Measurements from ENCODE around the gene DEUP1.
"Not testable (repeated sequence)": the region's sequence is repeated elsewhere in the genome, so short reads cannot be mapped to it uniquely, and the experiment has no call there.

Gene DEUP1

DNA sequence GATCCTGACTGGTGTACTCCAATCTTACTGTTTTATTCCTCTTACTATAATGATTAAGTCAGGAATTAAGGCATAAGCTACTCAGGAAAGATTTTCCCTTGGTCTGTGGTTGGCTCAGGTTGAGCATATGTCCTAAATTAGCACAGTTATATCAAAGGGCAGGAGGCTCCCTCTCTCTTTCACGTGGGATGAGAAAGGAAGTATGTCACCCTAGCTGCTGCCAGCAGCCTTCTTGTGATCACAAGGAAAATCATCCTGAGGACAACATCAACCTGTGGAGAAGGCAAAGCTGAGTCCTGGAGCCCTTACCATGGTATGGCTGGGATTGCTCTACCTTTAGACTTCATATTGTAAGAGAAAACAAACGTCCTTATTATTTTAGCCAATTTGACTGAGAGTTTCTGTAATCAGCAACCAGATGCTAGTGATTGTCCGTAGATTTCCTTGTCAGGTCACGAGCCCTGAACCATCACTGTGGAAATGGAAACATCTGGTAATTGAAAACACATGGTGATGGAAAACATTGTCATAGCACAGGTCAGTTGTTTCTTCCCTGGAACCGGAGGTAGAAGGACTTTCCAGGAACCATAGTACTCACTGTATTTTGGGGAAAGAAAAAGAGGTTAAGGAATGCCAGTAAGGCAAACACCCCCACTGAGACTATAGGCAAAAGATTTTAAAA, 40.6 kb upstream of the DEUP1 start:
- Histone ChIP-seq H3K36me3 (ENCODE audit: control insufficient read depth, insufficient read depth, low read length) (no peaks in the 10 kb centered on the region), H3K27me3 (replicated peaks; ENCODE audit: control insufficient read depth, insufficient read depth, low read length) (no peaks in the 10 kb centered on the region), H3K4me3 (replicated peaks; ENCODE audit: low read depth, low read length) (no peak overlapping the region)
- no peak for TF ChIP-seq CTCF (IDR thresholded peaks at IDR 0.05; ENCODE audit: insufficient read depth, low read length, poor library complexity, severe bottlenecking)
- DNase-seq (ENCODE audit: extremely low read depth, insufficient read length) = no peak

DNA sequence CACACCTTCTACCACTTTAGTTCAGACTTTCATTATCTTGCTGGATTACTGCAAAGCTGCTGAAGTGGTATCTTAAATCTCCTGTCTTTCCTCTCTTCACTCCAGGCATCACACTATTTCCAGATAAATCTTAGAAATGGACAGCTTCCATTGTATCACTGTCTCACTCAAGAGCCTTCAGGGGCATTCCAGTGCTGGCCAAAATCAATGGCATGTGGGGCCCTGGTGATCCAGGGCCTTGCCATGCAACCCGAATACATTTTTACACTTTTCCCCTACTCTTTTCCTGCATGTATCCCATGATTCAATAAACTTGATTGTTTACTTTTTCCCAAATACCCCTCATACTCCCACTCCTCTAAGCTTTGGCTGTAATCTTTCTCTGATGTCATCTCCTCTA, 39.4 kb upstream of the DEUP1 start:
- no peaks in the 10 kb centered on the region for H3K36me3 ChIP-seq (ENCODE audit: control insufficient read depth, insufficient read depth, low read length)
- no peaks in the 10 kb centered on the region for H3K27me3 ChIP-seq (replicated peaks; ENCODE audit: control insufficient read depth, insufficient read depth, low read length)
- no peak for TF ChIP-seq CTCF (IDR thresholded peaks at IDR 0.05; ENCODE audit: insufficient read depth, low read length, poor library complexity, severe bottlenecking)
- no peak overlapping the region for H3K4me3 ChIP-seq (replicated peaks; ENCODE audit: low read depth, low read length)
- no peak for DNase-seq (ENCODE audit: extremely low read depth, insufficient read length)

DNA sequence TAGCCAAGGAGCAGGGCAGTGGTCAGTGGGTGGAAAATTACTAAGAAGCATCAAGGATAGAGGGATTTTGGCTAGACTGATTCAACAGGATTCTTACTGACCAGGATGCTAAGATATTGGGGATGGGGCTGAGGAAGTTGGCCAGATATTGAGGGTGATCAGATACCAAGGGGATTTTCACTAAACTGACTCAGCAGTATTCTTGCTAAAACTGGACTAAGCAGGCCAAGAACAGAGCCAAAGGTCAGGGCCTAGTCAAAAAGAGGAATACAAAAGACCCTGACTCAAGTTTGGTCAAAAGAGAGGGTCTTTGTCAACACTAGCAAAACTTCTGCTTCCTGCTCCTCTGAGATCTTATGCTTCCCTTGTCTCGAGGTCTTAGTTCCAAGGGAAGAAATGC, 38.6 kb upstream of the DEUP1 start:
- no peak for DNase-seq (ENCODE audit: extremely low read depth, insufficient read length)
- Histone ChIP-seq H3K27me3 (replicated peaks; ENCODE audit: control insufficient read depth, insufficient read depth, low read length) (no peaks in the 10 kb centered on the region), H3K4me3 (replicated peaks; ENCODE audit: low read depth, low read length) (no peak overlapping the region), H3K36me3 (ENCODE audit: control insufficient read depth, insufficient read depth, low read length) (no peaks in the 10 kb centered on the region)
- no peak for TF ChIP-seq CTCF (IDR thresholded peaks at IDR 0.05; ENCODE audit: insufficient read depth, low read length, poor library complexity, severe bottlenecking)

DNA sequence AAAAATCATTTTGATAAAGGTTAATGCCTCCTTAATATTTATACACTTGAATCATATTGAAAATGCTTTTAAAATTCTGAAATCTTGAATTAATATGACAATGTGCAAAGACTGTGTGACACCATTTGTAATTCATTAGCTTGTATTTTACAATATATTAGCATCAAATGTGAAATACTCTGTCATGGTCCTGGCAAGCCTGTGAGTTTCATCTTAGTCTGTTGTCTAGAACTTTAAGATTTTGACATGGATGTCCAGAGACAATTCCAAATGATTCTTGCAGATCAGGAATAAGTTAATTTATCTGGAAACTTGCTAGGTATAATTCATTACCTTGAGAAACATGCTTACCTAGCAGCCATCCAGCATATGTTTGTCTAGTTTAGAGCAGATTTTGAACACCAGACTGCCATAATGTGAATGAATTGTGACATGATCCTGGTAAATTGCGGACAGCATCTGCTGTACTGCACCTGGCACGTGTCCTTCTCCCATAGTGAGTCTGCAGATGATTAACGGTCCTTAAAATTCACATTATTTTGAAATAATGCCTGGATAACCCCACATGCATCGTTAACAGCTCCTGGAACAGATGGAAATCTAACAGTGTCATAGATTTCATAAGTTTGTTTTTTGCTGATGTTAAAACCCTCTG, 34.5 kb upstream of the DEUP1 start:
- Histone ChIP-seq H3K36me3 (ENCODE audit: control insufficient read depth, insufficient read depth, low read length) (no peaks in the 10 kb centered on the region), H3K4me3 (replicated peaks; ENCODE audit: low read depth, low read length) (no peak overlapping the region), H3K27me3 (replicated peaks; ENCODE audit: control insufficient read depth, insufficient read depth, low read length) (no peaks in the 10 kb centered on the region)
- DNase-seq (ENCODE audit: extremely low read depth, insufficient read length) = no peak
- TF ChIP-seq CTCF (IDR thresholded peaks at IDR 0.05; ENCODE audit: insufficient read depth, low read length, poor library complexity, severe bottlenecking) = no peak

GRCh38 chr11:93303689-93304088, 26.9 kb upstream of the DEUP1 start:
- TF ChIP-seq CTCF (IDR thresholded peaks at IDR 0.05; ENCODE audit: insufficient read depth, low read length, poor library complexity, severe bottlenecking) = no peak
- H3K36me3 ChIP-seq (ENCODE audit: control insufficient read depth, insufficient read depth, low read length) = no peaks in the 10 kb centered on the region
- no peak for DNase-seq (ENCODE audit: extremely low read depth, insufficient read length)
- no peak overlapping the region for H3K4me3 ChIP-seq (replicated peaks; ENCODE audit: low read depth, low read length)
- H3K27me3 ChIP-seq (replicated peaks; ENCODE audit: control insufficient read depth, insufficient read depth, low read length) = no peaks in the 10 kb centered on the region

DNA sequence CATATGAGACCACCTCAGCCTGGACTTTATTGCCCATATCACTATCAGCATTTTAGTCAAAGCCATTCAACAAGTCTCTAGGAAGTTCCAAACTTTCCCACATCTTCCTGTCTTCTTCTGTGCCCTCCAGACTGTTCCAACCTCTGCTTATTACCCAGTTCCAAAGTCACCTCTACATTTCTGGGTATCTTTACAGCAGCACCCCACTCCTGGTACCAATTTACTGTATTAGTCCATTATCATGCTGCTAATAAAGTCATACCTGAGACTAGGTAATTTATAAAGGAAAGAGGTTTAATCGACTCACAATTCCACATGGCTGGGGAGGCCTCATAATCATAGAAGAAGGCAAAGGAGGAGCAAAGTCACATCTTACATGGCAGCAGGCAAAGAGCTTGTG, 16.1 kb upstream of the DEUP1 start:
- not testable (repeated sequence) for H3K36me3 ChIP-seq (ENCODE audit: control insufficient read depth, insufficient read depth, low read length); H3K27me3 ChIP-seq (replicated peaks; ENCODE audit: control insufficient read depth, insufficient read depth, low read length); H3K4me3 ChIP-seq (replicated peaks; ENCODE audit: low read depth, low read length); DNase-seq (ENCODE audit: extremely low read depth, insufficient read length)
